Measurements from ENCODE around the gene MYPOP.
A peak's percentile ranks its signal among the peaks of the same experiment; 100 is the strongest.

The MYPOP gene

GRCh38 chr19:45862564-45863334 lies 39.7 kb downstream of the MYPOP start, which contains the start of gene SYMPK:
SYMPK (minus strand) TSS chr19:45863147; CDS start chr19:45854495, 8,652 bp downstream.
- peak; percentile 99 for DNase-seq

- peak; percentile 1 for DNase-seq
Observed at GRCh38 chr19:45862271-45862563, 40.2 kb downstream of the MYPOP start.

- DNase-seq: peak; percentile 2
Observed at GRCh38 chr19:45860359-45861259, 41.8 kb downstream of the MYPOP start.

GRCh38 chr19:45854167-45854778 lies 48.1 kb downstream of the MYPOP start:
- no peak for DNase-seq

GRCh38 chr19:45852983-45853382 lies 49.4 kb downstream of the MYPOP start:
- DNase-seq: no peak

- DNase-seq: no peak
Observed at GRCh38 chr19:45852145-45852750, 50.2 kb downstream of the MYPOP start.

- no peak for DNase-seq
Observed at GRCh38 chr19:45848922-45849321, 53.5 kb downstream of the MYPOP start.

GRCh38 chr19:45847663-45848062 lies 54.8 kb downstream of the MYPOP start:
- no peak for DNase-seq

- DNase-seq: no peak
Observed at GRCh38 chr19:45842198-45842597, 60.2 kb downstream of the MYPOP start.
